NCI-H187 treated with DMSO at 0.1 percent for 48 hours (cell line): ENCODE measurements around the gene NELL1.

Experiments
- DNase-seq: peaks from one replicate; lab custom pipeline; 2025; lab: John Stamatoyannopoulos, UW

NELL1 gene

GRCh38 chr11:20966489-20966888 lies 297.1 kb downstream of the NELL1 start:
- DNase-seq = peak; percentile 35

GRCh38 chr11:20973940-20974559 lies 304.7 kb downstream of the NELL1 start:
- no peak for DNase-seq

GRCh38 chr11:20980736-20981135 lies 311.4 kb downstream of the NELL1 start:
- no peak for DNase-seq

- DNase-seq = no peak
Observed at GRCh38 chr11:20990447-20990846, 321.1 kb downstream of the NELL1 start.

GRCh38 chr11:20991471-20991870 lies 322.1 kb downstream of the NELL1 start:
- DNase-seq = no peak

- no peak for DNase-seq
Observed at GRCh38 chr11:21007297-21007696, 337.9 kb downstream of the NELL1 start.

GRCh38 chr11:21018248-21018647 lies 348.9 kb downstream of the NELL1 start:
- no peak for DNase-seq

- no peak for DNase-seq
Observed at GRCh38 chr11:21026685-21027084, 357.3 kb downstream of the NELL1 start.

GRCh38 chr11:21037850-21038249 lies 368.5 kb downstream of the NELL1 start:
- no peak for DNase-seq

GRCh38 chr11:21038801-21039200 lies 369.4 kb downstream of the NELL1 start:
- DNase-seq = no peak

GRCh38 chr11:21040630-21041029 lies 371.2 kb downstream of the NELL1 start:
- no peak for DNase-seq

- DNase-seq = no peak
Observed at GRCh38 chr11:21048626-21049025, 379.2 kb downstream of the NELL1 start.

GRCh38 chr11:21053466-21053865 lies 384.1 kb downstream of the NELL1 start:
- DNase-seq = no peak

- DNase-seq = no peak
Observed at GRCh38 chr11:21056644-21057043, 387.3 kb downstream of the NELL1 start.

- DNase-seq = no peak
Observed at GRCh38 chr11:21059879-21060278, 390.5 kb downstream of the NELL1 start.

GRCh38 chr11:21066030-21066429 lies 396.6 kb downstream of the NELL1 start:
- no peak for DNase-seq

GRCh38 chr11:21068886-21069285 lies 399.5 kb downstream of the NELL1 start:
- DNase-seq = no peak

- DNase-seq = no peak
Observed at GRCh38 chr11:21069909-21070308, 400.5 kb downstream of the NELL1 start.

- no peak for DNase-seq
Observed at GRCh38 chr11:21072558-21072957, 403.2 kb downstream of the NELL1 start.

GRCh38 chr11:21082853-21083252 lies 413.5 kb downstream of the NELL1 start:
- no peak for DNase-seq

- no peak for DNase-seq
Observed at GRCh38 chr11:21088930-21089329, 419.5 kb downstream of the NELL1 start.

GRCh38 chr11:21104641-21105040 lies 435.3 kb downstream of the NELL1 start:
- no peak for DNase-seq

GRCh38 chr11:21105196-21105917 lies 436.0 kb downstream of the NELL1 start:
- no peak for DNase-seq

GRCh38 chr11:21109341-21109740 lies 440.0 kb downstream of the NELL1 start:
- no peak for DNase-seq
